IPS-11a (cell line): ENCODE results near the gene EOLA1.
"Not testable (repeated sequence)": the region's sequence is repeated elsewhere in the genome, so short reads cannot be mapped to it uniquely, and the experiment has no call there.

ENCODE experiments used
- H3K4me3 ChIP-seq: one replicate; pipeline ENCODE4 v1.5.1; 2013; ENCODE audit warnings: low read depth, low read length, control low read depth

EOLA1 gene

GRCh38 chrX:149595214-149595613 is 54.4 kb downstream of the EOLA1 start, which contains the start of gene HSFX2:
TSS of gene HSFX2 (minus strand) at chrX:149595314. CDS start at chrX:149594700, 614 bp downstream.
- H3K4me3 ChIP-seq, result not testable (repeated sequence)

- H3K4me3 ChIP-seq, result not testable (repeated sequence)
Observed at GRCh38 chrX:149595943-149596342, 55.1 kb downstream of the EOLA1 start.
